ENCODE data around the gene SORCS2.

Gene SORCS2

GRCh38 chr4:7256984-7257810, 64.9 kb downstream of the SORCS2 start:
- no peak overlapping the region for H3K4me3 ChIP-seq (ENCODE audit: control insufficient read depth, low read depth, low read length)
- TF ChIP-seq CTCF (IDR thresholded peaks at IDR 0.05; ENCODE audit: control insufficient read depth, insufficient read depth, low read depth, low read length, missing control alignments), result no peak
- DNase-seq (ENCODE audit: low read depth), result no peak

GRCh38 chr4:7259039-7259438, 66.7 kb downstream of the SORCS2 start:
- no peak for DNase-seq (ENCODE audit: low read depth)
- TF ChIP-seq CTCF (IDR thresholded peaks at IDR 0.05; ENCODE audit: control insufficient read depth, insufficient read depth, low read depth, low read length, missing control alignments), result no peak
- H3K4me3 ChIP-seq (ENCODE audit: control insufficient read depth, low read depth, low read length), result no peak overlapping the region

DNA sequence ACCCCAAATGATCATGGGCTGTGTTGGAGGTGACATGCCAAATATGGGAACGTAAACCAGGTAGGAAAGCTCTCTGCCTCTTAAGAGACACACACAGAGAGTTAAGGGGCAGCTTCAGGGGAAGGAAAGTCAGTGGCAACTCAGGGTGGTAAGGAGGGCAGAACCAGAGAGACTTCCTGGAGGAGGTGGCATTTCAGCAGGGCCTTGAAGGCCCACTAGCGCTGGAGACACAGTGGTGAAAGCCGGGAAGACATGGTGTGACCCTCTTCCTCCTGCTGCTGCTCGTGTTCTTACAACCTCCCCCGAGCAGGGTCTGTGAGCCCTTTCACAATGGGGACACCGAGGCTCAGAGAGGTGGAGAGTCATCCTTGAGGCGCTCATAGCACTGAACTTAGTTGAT, 68.2 kb downstream of the SORCS2 start:
- H3K4me3 ChIP-seq (ENCODE audit: control insufficient read depth, low read depth, low read length), result no peak overlapping the region
- no peak for DNase-seq (ENCODE audit: low read depth)
- TF ChIP-seq CTCF (IDR thresholded peaks at IDR 0.05; ENCODE audit: control insufficient read depth, insufficient read depth, low read depth, low read length, missing control alignments), result no peak

GRCh38 chr4:7261087-7261486, 68.7 kb downstream of the SORCS2 start:
- no peak overlapping the region for H3K4me3 ChIP-seq (ENCODE audit: control insufficient read depth, low read depth, low read length)
- DNase-seq (ENCODE audit: low read depth), result no peak
- TF ChIP-seq CTCF (IDR thresholded peaks at IDR 0.05; ENCODE audit: control insufficient read depth, insufficient read depth, low read depth, low read length, missing control alignments), result no peak

DNA sequence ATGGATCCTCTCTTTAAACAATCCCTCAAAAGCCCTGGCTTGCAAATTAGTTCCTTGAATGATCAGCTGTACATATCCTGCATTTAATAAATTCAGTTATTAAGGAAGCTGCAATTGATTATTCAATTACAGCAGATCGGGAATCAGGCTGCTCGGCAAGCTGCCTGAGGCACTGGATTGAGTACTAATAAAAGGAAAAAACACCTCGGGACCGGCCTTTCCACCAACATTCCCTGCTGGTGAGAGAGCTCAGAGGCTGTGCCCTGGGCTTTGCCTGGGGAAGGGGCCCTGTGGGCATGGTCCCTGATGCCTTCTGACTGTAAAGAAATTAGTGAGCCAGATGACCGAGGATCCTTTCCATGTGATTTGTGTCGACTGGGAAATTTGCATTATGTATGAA, 69.2 kb downstream of the SORCS2 start:
- no peak for DNase-seq (ENCODE audit: low read depth)
- H3K4me3 ChIP-seq (ENCODE audit: control insufficient read depth, low read depth, low read length), result no peak overlapping the region
- TF ChIP-seq CTCF (IDR thresholded peaks at IDR 0.05; ENCODE audit: control insufficient read depth, insufficient read depth, low read depth, low read length, missing control alignments), result no peak

DNA sequence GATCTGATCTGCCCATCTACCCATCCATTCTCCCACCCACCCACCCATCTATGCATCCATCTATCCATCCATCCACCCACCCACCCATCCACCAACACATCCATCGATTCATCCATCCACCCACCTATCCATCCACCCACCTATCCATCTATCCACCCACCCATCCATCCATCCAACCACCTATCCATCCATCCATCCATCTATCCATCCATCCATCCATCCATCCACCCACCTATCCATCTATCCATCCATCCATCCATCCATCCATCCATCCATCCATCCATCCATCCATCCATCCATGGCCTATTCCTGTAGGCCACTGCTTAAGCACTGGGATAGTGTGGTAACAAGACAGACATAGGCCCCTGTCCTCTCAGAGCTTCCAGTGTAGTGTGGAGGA, 69.8 kb downstream of the SORCS2 start:
- no peak for DNase-seq (ENCODE audit: low read depth)
- no peak overlapping the region for H3K4me3 ChIP-seq (ENCODE audit: control insufficient read depth, low read depth, low read length)
- no peak for TF ChIP-seq CTCF (IDR thresholded peaks at IDR 0.05; ENCODE audit: control insufficient read depth, insufficient read depth, low read depth, low read length, missing control alignments)
